HG02763 (cell line): ENCODE measurements around the gene POLG2.
"Not testable (repeated sequence)": the region's sequence is repeated elsewhere in the genome, so short reads cannot be mapped to it uniquely, and the experiment has no call there.

Source experiments
- ATAC-seq: cut with Tn5 transposase; IDR thresholded peaks from one replicate; pipeline ENCODE4 v1.9.1; 2021; ENCODE audit warnings: mild to moderate bottlenecking, moderate library complexity; ENCODE audit not compliant: unreplicated experiment

The POLG2 gene

DNA sequence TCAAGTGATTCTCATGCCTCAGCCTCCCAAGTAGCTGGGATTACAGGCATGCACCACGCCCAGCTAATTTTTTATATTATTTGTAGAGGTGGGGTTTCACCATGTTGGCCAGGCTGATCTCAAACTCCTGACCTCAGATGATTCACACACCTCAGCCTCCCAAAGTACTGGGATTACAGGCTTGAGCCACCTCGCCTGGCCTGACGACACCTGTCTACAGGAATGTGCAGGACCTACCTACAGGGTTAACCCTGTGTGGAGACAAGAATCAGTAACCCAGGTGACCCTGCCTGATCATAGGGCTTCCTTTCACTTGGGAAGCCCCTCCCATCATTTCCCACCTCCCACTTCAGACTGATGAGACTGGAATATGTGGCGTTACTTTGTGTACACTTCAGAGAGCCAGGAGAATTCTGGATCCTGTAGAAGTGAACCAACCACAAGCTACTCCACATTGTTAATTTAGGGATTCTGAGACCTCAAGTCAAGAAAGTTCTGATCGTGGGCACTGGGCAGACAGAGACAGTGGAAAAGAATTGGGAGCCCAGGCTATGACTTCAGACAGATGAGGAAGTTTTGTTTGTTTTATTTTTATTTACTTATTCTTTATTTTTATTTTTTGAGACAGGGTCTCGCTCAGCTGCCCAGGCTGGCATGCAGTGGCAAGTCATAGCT lies 53.6 kb downstream of the POLG2 start:
- no peak for ATAC-seq

DNA sequence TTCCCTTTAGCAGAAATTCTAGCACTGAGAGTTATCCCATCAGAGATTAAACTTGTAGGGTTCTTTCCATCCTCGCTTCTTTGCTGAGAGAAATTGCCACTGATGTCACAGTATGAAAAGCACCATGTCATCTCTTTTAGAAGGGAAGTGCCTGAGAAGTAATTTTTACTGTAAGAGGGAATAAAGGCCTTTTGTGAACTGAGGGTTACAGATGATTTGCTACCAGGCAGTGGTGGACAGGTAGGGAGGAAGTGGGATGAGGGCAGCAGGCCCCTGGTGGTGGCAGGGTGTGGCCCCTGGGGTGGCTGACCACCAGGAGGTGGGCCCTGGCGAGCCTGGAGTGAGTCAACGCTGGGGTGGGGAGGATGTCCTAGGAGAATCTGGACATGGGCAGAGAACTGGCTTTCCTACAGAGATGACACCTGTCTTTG lies 54.3 kb downstream of the POLG2 start:
- no peak for ATAC-seq

DNA sequence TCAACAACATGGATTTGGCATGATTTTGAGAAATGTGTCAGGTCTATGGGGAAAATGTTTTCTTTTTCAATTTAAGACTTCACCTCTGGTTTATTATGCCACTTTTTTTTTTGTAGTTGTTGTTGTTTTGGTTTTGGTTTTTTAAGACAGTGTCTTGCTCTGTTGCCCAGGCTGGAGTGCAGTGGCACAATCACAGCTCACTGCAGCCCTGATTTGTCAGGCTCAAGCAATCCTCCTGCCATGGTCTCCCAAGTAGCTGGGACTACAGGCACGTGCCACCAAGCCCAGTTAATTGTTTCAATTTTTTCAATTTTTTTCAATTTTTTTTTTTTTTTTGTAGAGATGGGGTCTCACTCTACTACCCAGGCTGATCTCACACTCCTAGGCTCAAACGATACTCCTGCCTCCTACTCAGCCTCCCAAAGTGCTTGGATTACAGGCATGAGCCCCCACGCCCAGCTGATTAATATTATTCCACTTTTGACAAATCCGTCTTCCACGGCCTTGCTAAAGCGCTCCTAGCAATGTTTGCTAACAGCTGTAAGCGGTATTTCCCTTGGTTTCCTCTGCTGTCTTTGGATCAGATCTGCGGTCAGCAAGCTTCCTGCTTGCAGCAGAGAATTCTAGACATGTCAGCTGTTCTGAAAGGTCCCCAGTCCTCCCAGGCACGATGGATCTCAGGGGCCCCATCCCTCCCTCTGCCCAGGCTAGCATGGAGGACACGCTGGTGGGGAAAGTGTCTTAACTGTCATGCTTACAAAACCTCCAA lies 54.9 kb downstream of the POLG2 start:
- ATAC-seq = no peak

DNA sequence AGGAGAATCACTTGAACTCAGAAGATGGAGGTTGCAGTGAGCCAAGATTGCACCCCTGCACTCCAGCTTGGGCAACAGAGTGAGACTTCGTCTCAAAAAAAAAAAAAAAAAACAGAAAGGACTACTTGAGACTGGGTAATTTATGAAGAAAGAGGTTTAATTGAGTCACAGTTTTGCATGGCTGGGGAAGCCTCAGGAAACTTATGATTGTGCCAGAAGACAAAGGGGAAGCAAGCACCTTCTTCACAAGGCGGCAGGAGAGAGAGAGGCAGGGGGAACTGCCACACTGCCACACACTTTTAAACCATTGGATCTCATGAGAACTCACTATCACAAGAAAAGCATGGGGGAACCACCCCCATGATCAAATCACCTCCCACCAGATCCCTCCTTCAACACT lies 56.9 kb downstream of the POLG2 start:
- ATAC-seq = no peak

DNA sequence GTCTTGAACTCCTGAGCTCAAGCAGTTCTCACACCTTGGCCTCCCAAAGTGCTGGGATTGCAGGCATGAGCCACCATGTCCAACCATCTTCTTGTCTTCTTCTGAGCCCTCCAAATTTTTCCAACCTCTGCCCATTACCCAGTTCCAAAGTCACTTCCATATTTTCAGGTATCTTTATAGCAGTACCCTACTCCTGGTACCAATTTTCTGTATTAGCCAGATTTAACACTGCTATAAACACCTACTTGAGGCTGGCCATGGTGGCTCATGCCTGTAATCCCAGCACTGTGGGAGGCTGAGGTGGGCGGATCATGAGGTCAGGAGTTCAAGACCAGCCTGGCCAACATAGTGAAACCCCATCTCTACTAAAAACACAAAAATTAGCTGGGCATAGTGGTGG lies 57.3 kb downstream of the POLG2 start:
- ATAC-seq = not testable (repeated sequence)

DNA sequence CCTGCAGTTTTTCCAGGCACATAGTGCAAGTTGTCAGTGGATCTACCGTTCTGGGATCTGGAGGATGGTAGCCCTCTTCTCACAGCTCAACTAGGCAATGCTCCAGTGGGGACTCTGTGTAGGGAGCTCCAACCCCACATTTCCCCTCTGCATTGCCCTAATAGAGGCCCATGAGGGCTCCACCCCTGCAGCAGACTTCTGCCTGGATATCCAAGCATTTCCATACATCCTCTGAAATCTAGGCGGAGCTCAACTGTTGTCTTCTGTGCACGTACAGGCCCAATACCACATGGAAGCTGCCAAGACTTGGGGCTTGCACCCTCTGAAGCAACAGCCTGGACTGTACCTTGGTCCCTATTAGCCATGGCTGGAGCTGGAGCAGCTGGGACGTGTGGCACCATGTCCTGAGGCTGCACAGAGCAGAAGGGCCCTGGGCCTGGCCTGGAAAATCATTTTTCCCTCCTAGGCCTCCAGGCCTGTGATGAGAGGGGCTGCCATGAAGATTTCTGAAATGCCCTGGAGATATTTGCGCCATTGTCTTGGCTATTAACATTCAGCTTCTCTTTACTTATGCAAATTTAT lies 58.8 kb downstream of the POLG2 start:
- ATAC-seq = no peak

DNA sequence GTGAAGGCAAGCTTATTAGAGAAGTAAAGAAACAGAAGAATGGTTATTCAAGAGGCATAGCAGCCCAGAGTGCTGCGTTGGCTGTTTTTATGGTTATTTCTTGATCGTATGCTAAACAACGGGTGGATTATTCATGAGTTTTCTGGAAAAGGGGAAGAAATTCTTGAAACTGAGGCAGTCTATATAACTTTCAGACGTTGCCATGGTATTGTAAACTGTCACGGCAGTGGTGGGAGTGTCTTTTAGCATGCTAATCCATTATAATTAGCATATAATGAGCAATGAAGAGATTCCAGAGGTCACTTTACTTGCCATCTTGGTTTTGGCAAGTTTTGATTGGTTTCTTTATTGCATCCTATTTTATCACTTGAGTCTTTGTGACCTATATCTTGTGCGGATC lies 65.3 kb downstream of the POLG2 start:
- ATAC-seq = no peak

DNA sequence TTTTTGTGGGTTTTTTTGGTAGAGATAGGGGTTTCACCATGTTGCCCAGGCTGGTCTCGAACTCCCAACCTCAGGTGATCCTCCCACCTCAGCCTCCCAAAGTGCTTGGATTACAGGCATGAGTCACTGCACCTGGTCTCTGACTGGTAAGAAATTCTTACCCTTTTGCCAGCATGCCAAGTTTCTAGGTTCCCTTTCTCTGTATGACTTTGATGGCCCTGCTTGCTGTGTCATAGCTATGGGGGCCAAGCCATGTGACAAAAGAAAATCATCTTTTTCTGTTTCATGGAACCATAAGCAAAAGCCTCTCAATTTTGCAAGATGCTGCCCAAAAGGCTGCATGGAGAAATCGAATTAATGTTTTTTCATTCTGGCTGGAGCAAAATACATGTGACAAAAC lies 66.8 kb downstream of the POLG2 start:
- ATAC-seq = not testable (repeated sequence)

DNA sequence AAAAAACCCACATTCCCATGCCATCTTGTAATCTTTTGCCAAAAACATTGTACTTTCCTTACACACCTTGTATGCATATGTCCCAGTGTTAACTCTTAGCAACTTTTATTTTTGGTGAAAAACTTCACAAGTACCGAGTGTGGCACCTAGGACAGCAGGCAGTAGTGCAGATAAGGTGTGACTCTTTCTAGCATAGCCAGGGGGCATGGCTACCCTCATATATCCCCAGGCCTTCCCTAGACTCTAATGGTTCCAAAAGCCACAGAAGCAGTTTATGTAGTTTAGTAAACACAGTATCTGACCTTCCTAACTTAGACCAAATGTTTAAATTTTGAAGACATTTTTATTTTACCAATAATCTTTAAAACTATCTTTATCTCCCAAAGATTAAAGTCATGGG lies 68.4 kb downstream of the POLG2 start:
- no peak for ATAC-seq
